Tongue (tissue), 2 donors: Measurements from ENCODE around the gene ZNF441. TPM values are rescaled to one million over a fixed set of nuclear protein-coding genes. Genes with fewer than 3 reads are reported as not detected.
"Not testable (repeated sequence)": the region's sequence is repeated elsewhere in the genome, so short reads cannot be mapped to it uniquely, and the experiment has no call there.

Experiments used
- DNase-seq: peaks from one replicate; pipeline ENCODE4 v3.0.0-alpha.2; 2015
- total RNA-seq: library from RNA; depleted of rRNA; stranded (reverse); fragments of >200 nt; gene quantifications from one replicate; pipeline ENCODE4 v1.2.3, GENCODE V29; 2014

ZNF441 gene
- total RNA-seq = 16.2 TPM

GRCh38 chr19:11766597-11767591 is at the start of gene ZNF441:
Gene ZNF441 (plus strand): TSS chr19:11767000. CDS start chr19:11767194, 194 bp downstream.
- peak; percentile 98 for DNase-seq

- DNase-seq = no peak
Observed at GRCh38 chr19:11721681-11722080, 45.1 kb upstream of the ZNF441 start.

GRCh38 chr19:11722414-11722813 is 44.4 kb upstream of the ZNF441 start:
- no peak for DNase-seq

GRCh38 chr19:11729586-11729985 is 37.2 kb upstream of the ZNF441 start:
- no peak for DNase-seq

- DNase-seq = peak; percentile 16
Observed at GRCh38 chr19:11735375-11735774, 31.4 kb upstream of the ZNF441 start.

GRCh38 chr19:11736696-11737095 is 30.1 kb upstream of the ZNF441 start:
- peak; percentile 24 for DNase-seq

- peak; percentile 12 for DNase-seq
Observed at GRCh38 chr19:11737964-11738745, 28.6 kb upstream of the ZNF441 start.

GRCh38 chr19:11738746-11739620 is 27.8 kb upstream of the ZNF441 start, which contains the start of gene ZNF823:
Gene ZNF823 (minus strand): TSS chr19:11738946. CDS start chr19:11738819, 127 bp downstream.
- peak; percentile 99 for DNase-seq

- no peak for DNase-seq
Observed at GRCh38 chr19:11745869-11746268, 20.9 kb upstream of the ZNF441 start.

GRCh38 chr19:11747277-11747676 is 19.5 kb upstream of the ZNF441 start:
- DNase-seq = no peak

GRCh38 chr19:11749751-11750150 is 17.0 kb upstream of the ZNF441 start:
- DNase-seq = no peak

GRCh38 chr19:11752244-11752736 is 14.5 kb upstream of the ZNF441 start:
- DNase-seq = no peak

GRCh38 chr19:11754663-11755062 is 12.1 kb upstream of the ZNF441 start:
- DNase-seq = no peak

GRCh38 chr19:11756965-11757364 is 9.8 kb upstream of the ZNF441 start:
- DNase-seq = no peak

GRCh38 chr19:11759805-11760204 is 7.0 kb upstream of the ZNF441 start:
- DNase-seq = no peak

GRCh38 chr19:11763117-11763516 is 3.7 kb upstream of the ZNF441 start:
- no peak for DNase-seq

- DNase-seq = no peak
Observed at GRCh38 chr19:11763611-11764010, 3.2 kb upstream of the ZNF441 start.

- peak; percentile 36 for DNase-seq
Observed at GRCh38 chr19:11767633-11768133, 883 bp downstream of the ZNF441 start.

GRCh38 chr19:11769995-11770394 is 3.2 kb downstream of the ZNF441 start:
- DNase-seq = no peak

- not testable (repeated sequence) for DNase-seq
Observed at GRCh38 chr19:11771520-11771919, 4.7 kb downstream of the ZNF441 start.

- not testable (repeated sequence) for DNase-seq
Observed at GRCh38 chr19:11776669-11777068, 9.9 kb downstream of the ZNF441 start.
